Measurements from ENCODE around the gene SLC25A29. TPM values are rescaled to one million over a fixed set of nuclear protein-coding genes. Genes with fewer than 3 reads are reported as not detected.

The SLC25A29 gene, protein sequence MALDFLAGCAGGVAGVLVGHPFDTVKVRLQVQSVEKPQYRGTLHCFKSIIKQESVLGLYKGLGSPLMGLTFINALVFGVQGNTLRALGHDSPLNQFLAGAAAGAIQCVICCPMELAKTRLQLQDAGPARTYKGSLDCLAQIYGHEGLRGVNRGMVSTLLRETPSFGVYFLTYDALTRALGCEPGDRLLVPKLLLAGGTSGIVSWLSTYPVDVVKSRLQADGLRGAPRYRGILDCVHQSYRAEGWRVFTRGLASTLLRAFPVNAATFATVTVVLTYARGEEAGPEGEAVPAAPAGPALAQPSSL
- 100 to 1,000 TPM in 2 of 5 donors, 10 to 100 TPM in 3; 25.7 to 174 (median 30.1) TPM for total RNA-seq
- 10 to 100 TPM in 2 of 3 donors, 1 to 10 TPM in 1; 9.0 to 58.3 (median 26.2) TPM for polyA plus RNA-seq
- long read RNA-seq, donor 1, full-length matches to known transcripts: 5 of 5 reads
- long read RNA-seq, donor 1, partial matches to known transcripts: 0 of 5 reads
- long read RNA-seq, donor 1, other reads (novel, unspliced or antisense): 0 of 5 reads
- long read RNA-seq, donor 2, full-length matches to known transcripts: 8 of 8 reads
- long read RNA-seq, donor 2, partial matches to known transcripts: 0 of 8 reads
- long read RNA-seq, donor 2, other reads (novel, unspliced or antisense): 0 of 8 reads
- long read RNA-seq, donor 3, full-length matches to known transcripts: 10 of 10 reads
- long read RNA-seq, donor 3, partial matches to known transcripts: 0 of 10 reads
- long read RNA-seq, donor 3, other reads (novel, unspliced or antisense): 0 of 10 reads
- long read RNA-seq, donor 4: 0 reads
- long read RNA-seq, donor 5, full-length matches to known transcripts: 17 of 17 reads
- long read RNA-seq, donor 5, partial matches to known transcripts: 0 of 17 reads
- long read RNA-seq, donor 5, other reads (novel, unspliced or antisense): 0 of 17 reads
- long read RNA-seq, donor 6, full-length matches to known transcripts: 32 of 32 reads
- long read RNA-seq, donor 6, partial matches to known transcripts: 0 of 32 reads
- long read RNA-seq, donor 6, other reads (novel, unspliced or antisense): 0 of 32 reads
- long read RNA-seq, donor 7, full-length matches to known transcripts: 5 of 5 reads
- long read RNA-seq, donor 7, partial matches to known transcripts: 0 of 5 reads
- long read RNA-seq, donor 7, other reads (novel, unspliced or antisense): 0 of 5 reads
- long read RNA-seq, donor 8, full-length matches to known transcripts: 21 of 21 reads
- long read RNA-seq, donor 8, partial matches to known transcripts: 0 of 21 reads
- long read RNA-seq, donor 8, other reads (novel, unspliced or antisense): 0 of 21 reads
- long read RNA-seq, donor 9, full-length matches to known transcripts: 5 of 5 reads
- long read RNA-seq, donor 9, partial matches to known transcripts: 0 of 5 reads
- long read RNA-seq, donor 9, other reads (novel, unspliced or antisense): 0 of 5 reads
- long read RNA-seq, donor 10, full-length matches to known transcripts: 7 of 7 reads
- long read RNA-seq, donor 10, partial matches to known transcripts: 0 of 7 reads
- long read RNA-seq, donor 10, other reads (novel, unspliced or antisense): 0 of 7 reads

DNA sequence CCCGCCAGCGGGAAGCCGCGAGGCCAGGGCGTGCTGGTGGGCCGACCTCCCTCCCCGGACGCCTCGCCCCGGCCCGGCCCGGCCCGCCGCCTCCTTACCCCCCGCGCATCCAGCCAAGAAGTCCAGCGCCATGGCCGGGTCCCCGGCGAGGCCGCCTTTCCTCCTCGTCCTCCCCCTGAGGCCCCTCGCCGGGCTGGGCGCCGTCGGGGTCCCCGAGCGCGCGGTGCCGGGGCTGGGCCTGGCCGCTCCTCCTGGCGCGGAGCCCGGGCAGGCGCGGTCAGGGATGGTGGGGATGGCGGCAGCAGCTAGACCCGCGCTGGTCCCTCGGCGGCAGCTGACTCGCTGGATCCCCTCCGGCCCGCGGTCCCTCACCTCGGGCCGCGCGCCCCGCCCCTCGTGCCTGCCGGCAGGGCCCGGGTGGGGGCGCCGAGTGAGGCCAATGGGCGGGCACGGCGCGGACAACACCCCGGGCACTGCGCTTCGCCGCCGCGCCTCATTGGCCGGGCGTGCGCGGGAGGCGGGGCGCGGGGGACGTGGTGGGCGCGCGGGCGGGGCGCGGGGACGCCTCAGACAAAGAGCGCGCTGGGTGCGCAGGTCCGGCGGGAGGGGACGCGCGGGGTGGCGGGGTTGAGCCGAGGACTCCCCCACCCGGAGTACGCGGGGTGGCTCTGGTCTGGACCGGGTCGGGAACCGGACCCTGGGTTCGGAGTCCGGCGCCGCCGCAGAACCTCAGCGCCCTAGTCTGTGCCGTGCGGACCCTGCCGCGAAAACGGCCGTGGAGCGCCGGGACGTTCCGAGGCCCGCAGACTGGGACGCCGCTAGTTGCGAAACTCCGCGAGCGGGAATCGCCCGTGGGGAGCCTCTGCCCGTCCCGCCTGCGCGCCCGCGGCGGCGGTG lies at the start of gene SLC25A29:
Gene SLC25A29 (minus strand): TSS at position 344 of the 897 bp plus-strand sequence. CDS start 212 bp downstream, at position 132.
- peak within 1 kb of the TSS; percentile 75 to 89 (median 85) for H3K4me3 ChIP-seq
- H3K36me3 ChIP-seq: no peaks in the 10 kb centered on the region
- H3K27me3 ChIP-seq: no peaks in the 10 kb centered on the region
- H3K4me1 ChIP-seq: peaks cover 42 to 65% (median 61%) of the 10 kb centered on the region in 4 donors
- WGBS, 5 donors: 0 to 1% (median 1%) methylated on average over 17 to 131 of the region's 131 CpGs
- intact Hi-C loops (cut with DNase I; ENCODE audit: low total_unique reads): no loop called here
- H3K9me3 ChIP-seq: no peaks in the 10 kb centered on the region
- TF ChIP-seq POLR2A (IDR thresholded peaks at IDR 0.05) (peak in 1 of 4 donors; percentile 46), EP300 (IDR thresholded peaks at IDR 0.05) (peak; percentile 39), POLR2AphosphoS5 (IDR thresholded peaks at IDR 0.05) (peak; percentile 1 to 71 (median 55))
- TF ChIP-seq, protein P1, sequence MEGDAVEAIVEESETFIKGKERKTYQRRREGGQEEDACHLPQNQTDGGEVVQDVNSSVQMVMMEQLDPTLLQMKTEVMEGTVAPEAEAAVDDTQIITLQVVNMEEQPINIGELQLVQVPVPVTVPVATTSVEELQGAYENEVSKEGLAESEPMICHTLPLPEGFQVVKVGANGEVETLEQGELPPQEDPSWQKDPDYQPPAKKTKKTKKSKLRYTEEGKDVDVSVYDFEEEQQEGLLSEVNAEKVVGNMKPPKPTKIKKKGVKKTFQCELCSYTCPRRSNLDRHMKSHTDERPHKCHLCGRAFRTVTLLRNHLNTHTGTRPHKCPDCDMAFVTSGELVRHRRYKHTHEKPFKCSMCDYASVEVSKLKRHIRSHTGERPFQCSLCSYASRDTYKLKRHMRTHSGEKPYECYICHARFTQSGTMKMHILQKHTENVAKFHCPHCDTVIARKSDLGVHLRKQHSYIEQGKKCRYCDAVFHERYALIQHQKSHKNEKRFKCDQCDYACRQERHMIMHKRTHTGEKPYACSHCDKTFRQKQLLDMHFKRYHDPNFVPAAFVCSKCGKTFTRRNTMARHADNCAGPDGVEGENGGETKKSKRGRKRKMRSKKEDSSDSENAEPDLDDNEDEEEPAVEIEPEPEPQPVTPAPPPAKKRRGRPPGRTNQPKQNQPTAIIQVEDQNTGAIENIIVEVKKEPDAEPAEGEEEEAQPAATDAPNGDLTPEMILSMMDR (IDR thresholded peaks at IDR 0.05): no peak
- H3K27ac ChIP-seq: peak within 1 kb of the TSS; percentile 86 to 91 (median 90)
- DNase-seq: peak; percentile 90 to 97

DNA sequence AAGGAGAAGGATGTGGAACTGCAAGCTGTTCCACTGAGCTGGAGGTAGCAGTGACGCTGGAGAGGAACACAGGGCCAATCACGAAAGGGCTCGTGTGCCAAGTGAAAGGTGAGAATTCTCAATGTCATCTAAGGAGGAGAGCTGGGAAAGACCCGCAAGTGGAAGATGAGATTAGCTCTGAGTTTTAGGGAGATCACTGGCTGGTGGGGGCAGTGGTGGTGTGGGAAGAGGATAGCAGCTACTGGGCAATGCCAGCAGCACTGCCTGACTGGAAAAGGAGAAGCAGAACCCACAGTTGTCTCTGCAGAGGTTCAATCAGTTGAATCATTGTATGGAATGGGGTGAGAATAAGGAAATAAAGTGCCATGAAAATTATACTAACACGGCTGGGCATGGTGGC lies 44.7 kb upstream of the SLC25A29 start:
- intact Hi-C loops (cut with DNase I; ENCODE audit: low total_unique reads): no loop called here
- DNase-seq: no peak
- Histone ChIP-seq H3K27ac (no peak overlapping the region), H3K9me3 (no peaks in the 10 kb centered on the region), H3K4me3 (no peak overlapping the region), H3K27me3 (no peaks in the 10 kb centered on the region), H3K4me1 (no peaks in the 10 kb centered on the region), H3K36me3 (peaks cover 50 to 100% (median 98%) of the 10 kb centered on the region in 4 donors)
- 84 to 95% (median 86%) methylated on average over 5 of the region's 5 CpGs for WGBS, 5 donors
- TF ChIP-seq POLR2A (IDR thresholded peaks at IDR 0.05) (no peak), EP300 (IDR thresholded peaks at IDR 0.05) (no peak), POLR2AphosphoS5 (IDR thresholded peaks at IDR 0.05) (no peak)
- TF ChIP-seq, protein P1 (IDR thresholded peaks at IDR 0.05): no peak

DNA sequence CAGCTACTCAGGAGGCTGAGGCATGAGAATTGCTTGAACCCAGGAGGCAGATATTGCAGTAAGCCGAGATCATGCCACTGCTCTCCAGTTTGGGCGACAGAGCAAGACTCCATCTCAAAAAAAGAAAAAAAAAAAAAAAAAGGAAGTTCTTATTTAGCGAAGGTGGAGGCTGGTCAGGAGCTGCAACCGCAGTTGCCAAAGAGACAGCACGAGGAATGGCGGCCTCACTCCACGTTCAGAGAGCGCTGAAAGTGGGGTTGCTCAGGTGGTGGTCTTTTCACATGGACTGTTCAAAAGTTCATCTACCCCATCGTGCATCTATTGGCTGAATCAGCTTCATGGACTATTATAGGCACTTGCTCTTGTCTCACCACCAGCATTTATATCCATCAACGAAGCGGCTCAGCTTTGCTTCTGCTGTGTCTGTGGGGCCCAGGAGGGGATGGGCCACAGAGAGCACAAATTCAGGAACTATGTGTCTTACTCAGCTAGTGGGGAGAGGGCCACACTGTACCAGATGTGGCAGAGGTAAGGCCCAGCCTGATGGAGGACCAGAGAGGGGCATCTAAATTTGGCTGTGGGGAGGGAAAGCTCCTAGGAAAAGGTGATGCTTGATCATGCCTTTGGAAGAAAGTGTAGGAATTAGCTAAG lies 44.2 kb upstream of the SLC25A29 start:
- Histone ChIP-seq H3K9me3 (no peaks in the 10 kb centered on the region), H3K36me3 (peaks cover 54 to 100% (median 97%) of the 10 kb centered on the region in 4 donors), H3K4me1 (no peaks in the 10 kb centered on the region), H3K4me3 (no peak overlapping the region), H3K27me3 (no peaks in the 10 kb centered on the region), H3K27ac (no peak overlapping the region)
- WGBS, 5 donors: 89 to 95% (median 90%) methylated on average over 11 of the region's 11 CpGs
- intact Hi-C loops (cut with DNase I; ENCODE audit: low total_unique reads): no loop called here
- DNase-seq: no peak
- no peak for TF ChIP-seq EP300 (IDR thresholded peaks at IDR 0.05)
- TF ChIP-seq POLR2A (IDR thresholded peaks at IDR 0.05): no peak
- TF ChIP-seq POLR2AphosphoS5 (IDR thresholded peaks at IDR 0.05): no peak
- TF ChIP-seq, protein P1 (IDR thresholded peaks at IDR 0.05): no peak

Measured in stomach (tissue), 19 donors.